ENCODE measurements around the gene IFITM1. TPM values are rescaled to one million over a fixed set of nuclear protein-coding genes. Genes with fewer than 3 reads are reported as not detected.
"Not testable (repeated sequence)": the region's sequence is repeated elsewhere in the genome, so short reads cannot be mapped to it uniquely, and the experiment has no call there.

The IFITM1 gene
- total RNA-seq, 1 donor from 2014 or later, result 379 TPM

DNA sequence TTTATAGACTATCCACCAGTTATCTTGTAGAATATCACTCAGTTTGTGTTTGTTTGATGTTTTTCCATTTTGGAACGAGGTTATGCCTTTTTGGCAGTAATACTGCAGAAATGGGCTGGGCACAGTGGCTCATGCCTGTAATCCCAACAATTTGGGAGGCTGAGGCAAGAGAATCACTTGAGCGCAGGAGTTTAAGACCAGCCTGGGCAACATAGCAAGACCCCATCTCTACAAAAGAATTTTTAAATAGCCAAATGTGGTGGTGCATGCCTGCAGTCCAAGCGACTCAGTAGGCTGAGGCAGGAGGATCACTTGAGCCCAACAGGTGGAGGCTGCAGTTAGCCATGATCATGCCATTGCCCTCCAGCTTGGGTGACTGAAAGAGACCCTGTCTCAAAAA, 32.7 kb downstream of the IFITM1 start:
- intact Hi-C loops (cut with DNase I), result no loop called here
- H3K36me3 ChIP-seq, result no peaks in the 10 kb centered on the region
- no peak overlapping the region for H3K27ac ChIP-seq
- no peaks in the 10 kb centered on the region for H3K27me3 ChIP-seq
- H3K9me3 ChIP-seq, result no peaks in the 10 kb centered on the region
- H3K4me1 ChIP-seq, result peaks cover 21% of the 10 kb centered on the region
- H3K4me3 ChIP-seq, result no peak overlapping the region
- DNase-seq (ENCODE audit: extremely low spot score in 2 of 2), result no peak
- TF ChIP-seq POLR2A (IDR thresholded peaks at IDR 0.05) (no peak), POLR2AphosphoS5 (IDR thresholded peaks at IDR 0.05; ENCODE audit: insufficient read depth in 1 of 2, low read depth in 1 of 2) (no peak)
- TF ChIP-seq, protein P1, sequence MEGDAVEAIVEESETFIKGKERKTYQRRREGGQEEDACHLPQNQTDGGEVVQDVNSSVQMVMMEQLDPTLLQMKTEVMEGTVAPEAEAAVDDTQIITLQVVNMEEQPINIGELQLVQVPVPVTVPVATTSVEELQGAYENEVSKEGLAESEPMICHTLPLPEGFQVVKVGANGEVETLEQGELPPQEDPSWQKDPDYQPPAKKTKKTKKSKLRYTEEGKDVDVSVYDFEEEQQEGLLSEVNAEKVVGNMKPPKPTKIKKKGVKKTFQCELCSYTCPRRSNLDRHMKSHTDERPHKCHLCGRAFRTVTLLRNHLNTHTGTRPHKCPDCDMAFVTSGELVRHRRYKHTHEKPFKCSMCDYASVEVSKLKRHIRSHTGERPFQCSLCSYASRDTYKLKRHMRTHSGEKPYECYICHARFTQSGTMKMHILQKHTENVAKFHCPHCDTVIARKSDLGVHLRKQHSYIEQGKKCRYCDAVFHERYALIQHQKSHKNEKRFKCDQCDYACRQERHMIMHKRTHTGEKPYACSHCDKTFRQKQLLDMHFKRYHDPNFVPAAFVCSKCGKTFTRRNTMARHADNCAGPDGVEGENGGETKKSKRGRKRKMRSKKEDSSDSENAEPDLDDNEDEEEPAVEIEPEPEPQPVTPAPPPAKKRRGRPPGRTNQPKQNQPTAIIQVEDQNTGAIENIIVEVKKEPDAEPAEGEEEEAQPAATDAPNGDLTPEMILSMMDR (IDR thresholded peaks at IDR 0.05), result no peak

DNA sequence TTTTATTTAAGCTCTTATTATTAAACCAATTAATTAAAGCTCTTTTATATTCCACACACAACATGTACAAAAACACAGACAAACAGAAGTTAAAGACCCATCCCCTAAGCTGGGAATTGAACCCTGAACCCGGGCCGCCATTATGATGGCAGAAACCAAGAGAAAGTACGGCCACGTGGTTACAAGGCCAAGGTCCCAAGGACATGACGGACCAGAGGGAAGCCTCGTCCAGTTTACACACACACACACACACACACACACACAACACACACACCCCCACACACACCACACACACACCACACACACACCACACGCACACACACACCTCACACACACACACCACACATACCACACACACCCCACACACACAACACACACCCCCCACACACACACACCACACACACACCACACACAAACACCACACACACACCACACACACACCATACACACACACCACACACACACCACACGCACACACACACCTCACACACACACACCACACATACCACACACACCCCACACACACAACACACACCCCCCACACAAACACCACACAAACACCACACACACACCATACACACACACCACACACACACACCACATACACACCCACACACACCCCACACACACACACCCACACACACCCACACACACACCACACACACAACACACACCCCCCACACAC, 35.6 kb downstream of the IFITM1 start:
- DNase-seq (ENCODE audit: extremely low spot score in 2 of 2); H3K4me3 ChIP-seq; H3K36me3 ChIP-seq; H3K9me3 ChIP-seq; H3K27me3 ChIP-seq; intact Hi-C loops (cut with DNase I); H3K27ac ChIP-seq: not testable (repeated sequence)
- H3K4me1 ChIP-seq, result peaks cover 34% of the 10 kb centered on the region

DNA sequence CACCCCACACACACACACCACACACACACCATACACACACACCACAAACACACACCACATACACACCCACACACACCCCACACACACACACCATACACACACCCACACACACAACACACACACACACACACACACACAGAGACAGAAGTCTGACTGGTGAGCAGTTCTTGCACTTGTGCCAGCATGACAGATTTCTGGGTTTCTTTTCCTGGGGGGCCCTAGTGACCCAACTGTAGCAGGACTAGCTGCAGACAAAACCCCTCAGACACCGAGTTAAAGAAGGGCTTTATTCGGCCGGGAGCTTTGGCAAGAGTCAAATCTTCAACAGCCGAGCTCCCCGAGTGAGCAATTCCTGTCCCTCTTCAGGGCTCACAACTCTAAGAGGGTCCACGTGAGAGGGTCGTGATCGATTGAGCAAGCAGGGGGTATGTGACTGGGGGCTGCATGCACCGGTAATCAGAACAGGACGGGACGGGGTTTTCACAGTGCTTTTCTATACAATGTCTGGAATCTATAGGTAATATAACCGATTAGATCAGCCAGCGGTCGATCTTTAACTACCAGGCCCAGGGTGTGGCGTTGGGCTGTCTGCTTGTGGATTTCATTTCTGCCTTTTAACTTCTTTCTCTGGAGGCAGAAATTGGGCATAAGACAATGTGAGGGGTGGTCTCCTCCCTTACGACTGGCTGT, 36.3 kb downstream of the IFITM1 start:
- H3K4me3 ChIP-seq; H3K9me3 ChIP-seq; H3K27me3 ChIP-seq; intact Hi-C loops (cut with DNase I); DNase-seq (ENCODE audit: extremely low spot score in 2 of 2); H3K36me3 ChIP-seq: not testable (repeated sequence)
- Histone ChIP-seq H3K4me1 (peaks cover 36% of the 10 kb centered on the region), H3K27ac (peak overlapping the region; percentile 30)

DNA sequence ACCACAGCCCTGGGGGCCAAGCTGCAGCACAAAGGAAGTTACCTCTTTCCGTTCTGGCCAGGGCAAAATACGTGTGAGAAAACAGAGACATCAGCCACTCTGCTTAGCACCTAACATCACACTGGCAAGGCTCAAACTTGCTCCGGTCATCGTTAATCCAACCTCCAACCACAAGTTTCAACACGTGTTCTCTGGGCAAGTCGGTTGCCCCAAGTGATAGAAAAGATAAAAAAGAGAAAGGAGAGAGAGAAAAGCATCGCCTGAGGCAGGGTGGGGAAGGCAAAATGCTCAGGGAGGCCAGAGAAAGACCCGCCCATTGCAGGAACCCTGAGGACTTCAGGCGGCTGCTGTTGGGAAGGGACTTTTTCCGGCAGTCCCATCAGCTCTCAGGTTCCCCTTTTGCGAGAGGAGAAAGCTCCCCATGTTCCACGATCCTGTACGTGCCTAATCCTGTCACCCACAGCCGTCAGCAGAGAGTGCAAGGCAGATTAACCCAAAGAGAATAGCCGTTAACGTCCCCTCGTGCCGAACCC, 36.9 kb downstream of the IFITM1 start:
- TF ChIP-seq, protein P1 (IDR thresholded peaks at IDR 0.05), result no peak
- TF ChIP-seq POLR2A (IDR thresholded peaks at IDR 0.05) (no peak), POLR2AphosphoS5 (IDR thresholded peaks at IDR 0.05; ENCODE audit: insufficient read depth in 1 of 2, low read depth in 1 of 2) (no peak)
- peaks cover 42% of the 10 kb centered on the region for H3K4me1 ChIP-seq
- H3K27me3 ChIP-seq, result no peaks in the 10 kb centered on the region
- H3K4me3 ChIP-seq, result no peak overlapping the region
- no peak for DNase-seq (ENCODE audit: extremely low spot score in 2 of 2)
- no peaks in the 10 kb centered on the region for H3K36me3 ChIP-seq
- no peaks in the 10 kb centered on the region for H3K9me3 ChIP-seq
- peak overlapping the region; percentile 30 for H3K27ac ChIP-seq
- intact Hi-C loops (cut with DNase I), result no loop called here

DNA sequence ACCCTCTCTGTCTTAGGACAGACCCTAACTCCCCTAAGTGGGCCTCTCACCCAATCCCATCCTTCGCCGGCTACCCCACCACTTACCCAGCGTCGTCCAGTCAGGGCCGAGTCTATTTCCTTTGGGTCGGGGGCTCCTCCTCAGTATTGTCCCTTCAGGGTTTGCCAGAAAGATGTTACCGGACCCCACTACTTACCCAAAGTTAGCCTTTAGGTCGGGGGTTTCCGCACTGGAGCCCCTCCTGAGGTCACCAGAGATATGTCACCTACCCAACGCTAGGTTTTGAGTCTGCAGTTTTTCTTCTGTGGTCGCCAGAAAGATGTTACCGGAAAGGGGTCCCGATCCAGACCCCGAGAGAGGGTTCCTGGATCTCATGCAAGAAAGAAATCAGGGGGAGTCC, 37.6 kb downstream of the IFITM1 start:
- intact Hi-C loops (cut with DNase I), result no loop called here
- no peak for DNase-seq (ENCODE audit: extremely low spot score in 2 of 2)
- no peaks in the 10 kb centered on the region for H3K27me3 ChIP-seq
- no peaks in the 10 kb centered on the region for H3K36me3 ChIP-seq
- peaks cover 44% of the 10 kb centered on the region for H3K4me1 ChIP-seq
- peak overlapping the region; percentile 30 for H3K27ac ChIP-seq
- no peak overlapping the region for H3K4me3 ChIP-seq
- H3K9me3 ChIP-seq, result no peaks in the 10 kb centered on the region
- TF ChIP-seq POLR2AphosphoS5 (IDR thresholded peaks at IDR 0.05; ENCODE audit: insufficient read depth in 1 of 2, low read depth in 1 of 2) (no peak), POLR2A (IDR thresholded peaks at IDR 0.05) (no peak)
- TF ChIP-seq, protein P1 (IDR thresholded peaks at IDR 0.05), result no peak

Measured in vagina (tissue), 2 donors.